SIG-M5 treated with dmso at 0.1 percent for 504 hours (cell line): ENCODE measurements around the gene RNF145.
"Not testable (repeated sequence)": the region's sequence is repeated elsewhere in the genome, so short reads cannot be mapped to it uniquely, and the experiment has no call there.

ENCODE experiments used
- DNase-seq: peaks from one replicate; lab custom pipeline; 2025; ENCODE audit not compliant: unreplicated experiment; lab: John Stamatoyannopoulos, UW

RNF145 gene

DNA sequence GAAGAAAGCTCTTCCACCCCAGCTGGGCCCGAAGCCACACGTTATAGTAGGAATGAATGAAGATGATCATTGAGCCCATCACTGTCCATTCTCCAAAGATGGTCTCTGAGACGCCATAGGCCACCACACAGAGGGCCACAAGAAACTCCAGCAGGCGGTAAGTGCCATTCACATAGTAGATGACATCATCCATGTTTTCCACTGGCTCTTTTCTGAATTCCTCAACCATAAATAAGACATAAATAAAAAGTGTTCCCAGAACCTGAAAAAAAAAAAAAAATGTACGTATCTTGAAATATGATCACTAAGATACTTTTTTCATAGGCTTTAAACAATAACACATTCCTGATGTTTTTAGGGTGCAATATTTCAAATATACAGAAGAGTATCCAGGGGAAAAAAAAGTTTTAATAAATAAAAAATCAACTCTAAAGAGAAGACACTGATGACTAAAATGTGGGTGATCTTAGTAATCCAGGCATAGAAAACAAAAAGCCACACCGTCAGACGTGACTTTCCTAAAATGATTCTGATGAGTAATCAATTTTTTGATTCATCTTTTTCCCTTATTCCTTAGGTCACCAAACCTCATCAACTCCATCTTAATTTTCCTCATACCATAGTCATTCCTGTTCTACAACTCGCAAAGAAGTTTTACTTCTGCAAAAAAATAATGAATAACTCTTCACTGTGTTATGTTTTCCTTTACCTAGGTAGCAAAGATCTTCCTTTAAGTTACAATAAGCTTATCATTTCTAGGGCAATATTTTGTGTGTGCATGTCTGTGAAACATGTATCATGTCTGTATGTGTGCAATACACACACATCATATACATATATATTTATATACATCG is 47.8 kb downstream of the RNF145 start:
- DNase-seq, result no peak

DNA sequence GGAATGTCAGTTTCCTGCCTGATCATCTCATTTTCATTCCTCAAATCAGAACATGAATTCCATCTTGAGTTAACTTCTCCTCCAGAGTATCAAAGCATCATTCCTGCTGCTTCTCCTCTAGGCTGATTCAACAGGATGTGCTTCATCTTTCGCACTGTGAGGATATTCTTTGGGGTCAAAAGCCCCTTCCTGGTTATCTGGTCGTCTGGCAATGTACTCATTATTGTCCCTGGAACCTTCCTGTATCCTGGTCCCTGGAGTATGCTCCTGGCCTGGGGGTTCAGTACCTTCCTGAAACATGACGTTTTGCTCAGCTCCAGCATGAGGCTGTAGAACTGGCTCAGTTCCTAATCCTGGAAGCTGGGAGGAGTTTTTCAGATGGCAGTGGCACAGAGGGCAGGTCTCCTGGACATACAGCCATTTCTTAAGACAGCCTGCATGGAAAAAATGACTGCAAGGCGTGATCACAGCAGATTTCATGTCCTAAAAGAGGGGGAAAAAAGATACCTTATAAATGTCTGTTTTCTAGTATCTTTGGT is 50.7 kb downstream of the RNF145 start:
- not testable (repeated sequence) for DNase-seq

DNA sequence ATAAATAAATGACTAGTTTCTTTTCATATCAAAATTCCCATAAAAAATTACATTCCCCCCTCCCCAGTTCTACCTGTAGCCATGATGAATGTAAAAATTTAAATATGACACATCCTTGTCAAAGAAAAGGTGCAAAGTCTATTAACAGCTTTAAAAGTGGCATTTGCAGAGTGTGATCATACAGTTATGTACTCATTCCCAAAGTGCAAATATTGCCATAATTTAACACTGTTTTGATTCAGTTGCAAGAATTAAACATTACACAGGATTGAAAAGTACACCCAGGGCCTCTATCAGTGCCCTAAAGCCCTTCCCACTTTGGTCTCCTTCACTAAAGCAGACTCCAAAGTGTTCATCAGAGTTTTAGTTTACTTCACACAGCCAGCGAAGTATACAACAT is 51.8 kb downstream of the RNF145 start:
- no peak for DNase-seq

DNA sequence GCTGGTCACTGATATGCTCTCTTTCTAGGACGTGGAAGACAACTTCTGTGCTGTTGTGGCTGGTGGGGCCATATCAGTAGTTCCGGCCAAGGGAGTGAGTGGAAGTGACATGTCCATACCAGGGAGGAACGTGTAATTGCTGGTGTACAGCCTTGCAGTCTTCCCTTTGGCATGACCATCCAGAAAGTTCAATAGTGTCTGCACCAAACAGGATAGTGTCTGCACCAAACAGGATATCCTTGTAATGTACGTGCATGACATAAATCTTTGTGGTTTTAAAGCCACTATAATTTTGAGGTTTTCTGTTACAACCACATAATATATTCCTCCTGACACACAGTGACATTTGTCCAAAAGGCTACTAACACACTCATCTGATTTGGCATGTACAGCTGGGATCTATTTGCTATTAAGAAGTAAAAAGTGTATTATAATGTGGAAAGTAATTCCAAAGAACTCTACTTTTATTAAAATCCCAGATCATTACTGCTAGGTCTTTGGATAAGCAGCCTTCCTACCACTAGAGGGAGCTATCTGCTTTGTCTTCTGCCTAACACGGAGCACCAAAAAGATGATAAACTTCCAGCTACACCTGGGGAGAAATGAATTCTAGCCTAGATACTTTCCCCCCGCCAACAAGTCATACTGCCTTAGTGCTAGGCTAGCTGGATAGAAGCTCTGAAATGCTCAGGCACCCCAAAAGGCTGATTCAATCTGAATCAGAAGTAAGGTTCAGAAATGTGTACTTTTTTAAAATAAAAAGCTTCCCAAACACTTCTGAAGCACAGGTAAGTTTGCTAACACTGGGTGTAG is 52.7 kb downstream of the RNF145 start:
- peak; percentile 66 for DNase-seq

DNA sequence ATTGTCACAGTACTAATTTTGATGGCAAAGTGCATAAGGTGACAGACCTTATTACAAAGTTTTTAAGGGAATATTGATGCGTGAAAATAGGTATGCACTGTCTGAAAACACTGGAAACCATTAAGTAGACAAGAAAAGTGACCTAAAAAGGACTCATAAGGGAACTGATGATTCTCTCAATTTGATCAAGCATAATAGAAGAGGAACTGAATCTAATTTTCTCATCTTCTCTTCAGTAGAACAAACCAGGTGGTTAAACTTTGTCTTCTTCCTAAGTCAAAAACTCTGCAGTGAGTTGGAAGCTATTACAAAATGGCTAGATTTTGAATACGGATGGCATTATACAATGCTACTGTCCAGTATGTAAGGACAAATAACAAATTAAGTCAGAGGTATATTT is 53.4 kb downstream of the RNF145 start:
- DNase-seq, result no peak

DNA sequence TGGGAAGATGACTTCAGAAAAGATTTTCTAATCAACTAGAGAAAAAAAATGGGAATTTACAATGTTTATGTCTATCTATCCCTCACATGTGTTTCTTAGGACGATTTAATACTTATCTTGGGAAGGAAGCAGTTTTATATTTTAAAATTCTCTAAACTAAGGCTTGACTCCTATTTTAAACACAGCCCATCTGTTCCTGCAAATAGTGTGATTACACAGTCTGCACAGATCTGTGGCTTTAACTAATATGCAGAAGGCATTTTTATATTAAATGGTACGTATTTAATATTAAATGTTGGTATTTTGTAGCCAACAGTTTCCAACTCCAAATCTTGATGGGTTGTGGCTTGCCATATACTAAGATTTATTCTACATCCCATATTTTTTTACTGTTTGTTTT is 56.5 kb downstream of the RNF145 start:
- DNase-seq, result no peak

DNA sequence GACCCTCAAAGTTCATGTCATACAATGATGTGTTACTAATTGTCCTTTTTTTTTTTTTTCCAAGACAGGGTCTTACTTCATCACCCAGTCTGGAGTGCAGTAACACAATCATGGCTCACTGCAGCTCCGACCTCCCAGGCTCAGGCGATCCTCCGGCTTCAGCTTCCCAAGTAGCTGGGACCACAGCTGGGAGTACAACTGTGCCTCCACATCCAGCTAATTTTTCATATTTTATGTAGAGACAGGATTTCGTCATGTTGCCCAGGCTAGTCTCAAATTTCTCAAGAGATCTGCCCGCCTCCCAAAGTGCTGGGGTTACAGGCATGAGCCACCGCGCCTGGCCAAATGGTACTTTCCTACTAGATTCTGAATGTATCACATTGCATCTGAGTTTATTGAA is 60.3 kb downstream of the RNF145 start:
- no peak for DNase-seq

DNA sequence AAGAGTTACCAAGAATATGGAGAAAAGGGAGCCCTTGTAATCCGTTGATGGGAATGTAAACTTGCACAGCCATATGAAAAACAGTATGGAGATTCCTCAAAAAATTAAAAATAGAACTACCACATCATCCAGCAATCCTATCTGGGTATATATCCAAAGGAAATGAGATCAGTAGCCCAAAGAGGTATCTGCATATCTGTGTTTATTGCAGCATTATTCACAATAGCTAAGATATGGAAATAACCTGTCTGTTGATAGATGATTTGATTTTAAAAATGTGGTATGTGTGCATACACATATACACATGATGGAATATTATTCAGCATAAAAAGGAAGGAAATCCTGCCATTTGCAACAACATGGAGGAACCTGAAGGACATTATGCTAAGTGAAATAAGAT is 61.4 kb downstream of the RNF145 start:
- no peak for DNase-seq

DNA sequence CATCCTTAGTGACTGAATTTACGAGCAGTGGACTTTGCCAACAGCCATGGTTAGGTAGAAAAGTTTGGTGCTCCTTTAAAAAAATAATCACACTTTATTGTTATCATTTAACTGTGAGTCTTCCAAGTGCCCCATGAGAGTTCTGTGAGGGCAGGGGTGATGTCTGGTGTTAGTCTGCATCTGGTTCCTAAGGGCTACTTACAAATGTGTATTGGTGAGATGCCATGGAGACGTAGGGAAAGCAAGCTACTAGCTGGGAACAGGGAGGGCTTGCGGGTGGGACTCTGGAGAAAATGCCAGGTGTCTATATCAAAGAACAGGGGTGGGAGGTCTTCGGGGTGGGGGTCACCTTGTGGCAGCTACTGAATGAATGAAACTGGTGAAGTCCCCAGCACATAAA is 62.5 kb downstream of the RNF145 start:
- no peak for DNase-seq

DNA sequence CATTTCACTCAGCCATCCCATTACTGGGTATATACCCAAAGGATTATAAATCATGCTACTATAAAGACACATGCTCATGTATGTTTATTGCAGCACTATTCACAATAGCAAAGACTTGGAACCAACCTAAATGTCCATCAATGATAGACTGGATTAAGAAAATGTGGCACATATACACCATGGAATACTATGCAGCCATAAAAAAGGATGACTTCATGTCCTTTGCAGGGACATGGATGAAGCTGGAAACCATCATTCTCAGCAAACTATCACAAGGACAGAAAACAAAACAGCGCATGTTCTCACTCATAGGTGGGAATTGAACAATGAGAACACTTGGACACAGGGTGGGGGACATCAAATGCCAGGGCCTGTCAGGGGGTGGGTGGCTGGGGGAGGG is 64.2 kb downstream of the RNF145 start:
- DNase-seq, result not testable (repeated sequence)

DNA sequence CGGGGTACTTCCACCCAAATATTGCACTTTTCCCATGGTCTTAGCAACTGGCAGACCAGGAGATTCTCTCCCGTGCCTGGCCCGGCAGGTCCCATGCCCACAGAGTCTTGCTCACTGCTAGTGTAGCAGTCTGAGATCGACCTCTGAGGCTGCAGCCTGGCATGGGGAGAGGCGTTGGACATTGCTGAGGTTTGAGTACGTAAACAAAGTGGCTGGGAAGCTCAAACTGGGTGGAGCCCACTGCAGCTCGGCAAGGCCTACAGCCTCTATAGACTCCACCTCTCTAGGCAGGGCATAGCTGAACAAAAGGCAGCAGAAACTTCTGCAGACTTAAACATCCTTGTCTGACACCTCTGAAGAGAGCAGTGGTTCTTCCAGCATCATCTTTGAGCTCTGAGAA is 69.6 kb downstream of the RNF145 start:
- no peak for DNase-seq

DNA sequence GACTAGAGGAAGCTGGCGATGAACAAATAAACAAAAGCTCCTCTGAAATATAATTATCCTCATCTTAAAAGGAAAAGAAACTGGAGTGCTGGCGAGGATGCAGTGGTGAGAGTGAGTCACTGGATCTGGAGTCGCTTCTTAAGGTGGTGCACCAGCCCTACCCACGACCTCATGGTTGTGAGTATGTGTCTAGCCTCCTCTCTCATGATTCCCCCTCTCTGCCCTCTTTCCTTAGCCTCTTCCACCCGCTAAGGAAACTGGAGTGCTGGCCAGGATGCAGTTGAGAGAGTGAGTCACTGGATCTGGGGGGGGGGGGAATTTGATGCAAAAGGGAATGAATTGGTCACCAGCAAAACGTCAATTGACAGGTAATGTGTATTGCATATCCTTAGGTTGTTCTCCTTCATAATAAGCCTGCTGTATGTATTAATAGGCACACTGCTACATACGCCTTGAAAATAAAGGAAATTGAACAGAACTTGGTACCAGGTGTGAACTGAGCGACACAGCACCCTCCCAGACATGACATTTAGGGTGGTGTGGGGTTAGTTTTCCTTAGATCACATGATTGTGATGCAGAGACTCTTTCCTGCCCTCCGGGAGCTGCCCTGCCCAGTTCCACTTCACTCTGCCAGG is 73.3 kb downstream of the RNF145 start:
- no peak for DNase-seq

DNA sequence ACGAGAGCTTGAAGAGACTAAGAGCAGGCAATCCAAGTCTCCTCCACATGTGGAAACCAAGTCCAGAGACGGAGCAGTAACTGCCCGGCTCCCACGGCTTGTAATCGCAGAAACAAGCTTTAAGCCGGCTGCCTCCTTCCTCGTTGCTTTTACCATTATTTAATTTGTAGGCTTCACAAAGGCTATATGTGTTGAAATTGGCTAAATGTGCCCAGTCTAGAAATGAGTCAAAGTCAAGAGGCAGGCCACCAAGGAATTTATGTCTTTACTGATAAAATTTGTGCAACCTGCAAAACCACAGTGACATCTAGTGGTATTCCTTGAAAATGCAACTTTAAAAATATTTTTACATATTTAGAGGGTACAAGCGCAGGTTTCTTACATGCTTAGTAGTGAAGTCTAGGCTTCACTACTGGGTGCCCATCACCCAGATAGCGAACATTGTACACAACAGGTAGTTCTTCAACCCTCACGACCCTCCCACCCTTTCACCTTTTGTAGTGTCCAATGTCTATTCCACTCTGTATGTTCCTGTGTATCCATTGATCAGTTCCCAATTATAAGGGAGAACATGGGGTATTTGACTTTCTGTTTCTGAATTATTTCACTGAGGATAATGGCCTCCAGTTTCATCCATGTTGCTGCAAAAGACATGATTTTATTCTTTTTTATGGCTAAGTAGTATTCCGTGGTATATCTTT is 76.2 kb downstream of the RNF145 start:
- DNase-seq, result peak; percentile 55

DNA sequence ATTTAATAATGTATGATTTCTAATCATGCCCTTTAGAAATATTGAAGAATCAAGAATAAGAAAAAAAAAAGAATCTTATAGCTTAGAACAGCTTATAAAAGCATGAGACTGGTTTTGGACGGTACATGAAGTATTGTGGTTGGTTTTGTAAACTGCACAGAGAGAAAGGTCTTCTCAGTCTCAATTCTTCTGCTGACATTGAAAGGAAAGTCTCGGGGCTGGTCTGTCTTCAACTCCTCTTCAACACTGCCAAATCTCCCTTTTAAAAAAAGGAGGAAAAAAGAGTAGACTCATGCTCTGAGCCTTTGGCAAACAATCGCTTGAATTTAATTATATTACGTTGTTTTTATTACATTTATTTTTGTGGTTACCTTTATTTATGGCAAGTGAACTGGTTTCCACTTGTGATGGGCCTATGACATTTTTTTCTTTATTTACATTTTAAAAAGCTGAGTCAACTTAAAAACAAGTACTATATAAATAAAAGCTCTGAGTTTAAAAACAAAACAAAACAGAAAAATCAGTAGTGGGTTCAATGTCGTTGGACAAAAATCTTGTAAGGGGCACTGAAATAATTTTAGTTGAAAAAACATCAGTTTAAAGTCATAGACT is 76.8 kb downstream of the RNF145 start:
- no peak for DNase-seq

DNA sequence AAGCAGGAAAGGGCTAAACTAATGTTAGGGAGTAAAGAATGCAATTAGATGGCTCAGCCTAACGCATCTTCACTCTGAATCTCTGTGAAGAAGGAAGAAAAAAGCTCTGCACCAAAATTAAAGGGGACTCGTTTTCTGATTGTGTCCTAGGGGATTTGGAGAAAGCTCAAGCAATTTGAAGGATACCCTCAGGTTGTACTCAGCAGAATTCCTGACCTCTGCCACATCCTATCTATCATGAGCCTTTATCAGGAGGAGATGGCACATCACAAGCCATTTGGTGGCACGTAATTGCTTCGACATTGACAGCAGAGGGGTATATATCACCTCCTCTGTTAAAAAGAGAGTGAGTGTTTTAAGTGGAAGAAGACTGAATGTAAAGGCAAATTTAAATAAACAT is 77.4 kb downstream of the RNF145 start:
- no peak for DNase-seq

DNA sequence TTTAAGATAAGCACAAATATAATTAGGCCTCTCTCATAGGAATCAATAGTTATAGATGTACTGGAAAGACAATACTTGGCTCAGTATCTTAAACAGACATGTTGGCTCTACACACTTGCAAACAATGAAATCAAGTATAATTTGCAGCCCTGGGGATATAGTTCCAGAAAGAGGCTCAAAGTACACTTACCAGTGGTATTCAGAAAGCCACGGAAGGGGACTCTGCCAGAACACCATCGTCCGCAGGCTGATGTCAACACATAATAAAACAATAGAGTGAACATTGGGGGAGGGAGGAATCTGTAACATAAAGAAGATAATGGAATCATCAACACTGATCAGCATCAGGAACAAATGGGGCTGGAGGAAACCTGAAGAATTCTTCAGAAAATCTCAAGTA is 78.5 kb downstream of the RNF145 start:
- DNase-seq, result no peak

DNA sequence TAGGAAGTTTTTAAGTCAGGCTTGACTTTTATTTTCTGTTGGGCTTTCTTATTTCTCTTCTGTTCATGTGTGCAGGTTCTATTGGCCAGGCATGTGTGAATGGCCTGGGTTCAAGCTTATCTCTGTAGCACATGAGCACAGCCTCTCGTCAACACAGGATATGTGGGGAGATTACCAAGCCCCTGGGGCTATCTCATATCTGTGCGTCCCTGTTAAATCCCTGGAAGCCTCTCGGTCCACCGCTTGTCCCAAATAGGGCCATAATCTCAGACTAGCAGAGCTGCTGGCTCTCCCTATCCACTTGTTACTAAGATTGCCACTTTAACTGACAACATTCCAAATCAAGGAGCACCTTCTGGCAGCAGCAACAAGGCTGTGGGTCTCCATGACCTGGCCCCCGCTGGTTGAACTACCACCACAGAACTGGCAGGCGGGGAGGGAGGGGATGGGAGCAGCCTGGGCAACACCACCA is 81.2 kb downstream of the RNF145 start:
- no peak for DNase-seq

DNA sequence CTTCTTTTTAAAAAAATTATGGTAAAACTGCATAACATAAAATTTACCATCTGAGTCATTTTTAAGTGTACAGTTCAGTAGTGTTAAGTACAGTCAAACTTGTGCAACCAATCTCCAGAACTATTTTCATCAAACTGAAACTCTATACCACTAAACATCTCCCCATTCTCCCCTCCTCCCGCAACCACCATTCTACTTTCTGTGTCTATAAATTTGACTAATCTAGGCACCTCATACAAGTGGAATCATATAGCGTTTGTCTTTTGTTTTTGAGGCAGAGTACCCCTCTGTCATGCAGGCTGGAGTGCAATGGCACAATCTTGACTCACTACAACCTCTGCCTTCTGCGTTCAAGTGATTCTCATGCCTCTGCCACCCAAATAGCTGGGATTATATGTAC is 85.7 kb downstream of the RNF145 start:
- no peak for DNase-seq

DNA sequence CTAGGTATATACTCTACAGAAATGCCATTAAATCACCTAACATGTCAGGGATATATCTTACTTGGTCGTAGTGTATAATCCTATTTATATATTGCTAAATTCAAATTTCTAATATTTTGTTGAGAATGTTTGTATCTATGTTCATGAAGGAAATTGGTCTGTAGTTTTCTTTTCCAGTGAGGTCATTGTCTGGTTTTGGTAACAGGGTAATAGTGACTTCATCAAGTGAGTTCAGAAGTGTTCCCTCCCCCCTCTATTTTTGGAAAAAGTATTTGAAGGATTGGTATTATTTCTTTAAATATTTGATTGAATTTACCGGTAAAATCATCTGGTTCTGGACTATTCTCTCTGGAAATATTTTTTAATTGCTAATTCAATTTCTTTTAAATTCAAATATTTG is 86.2 kb downstream of the RNF145 start:
- no peak for DNase-seq

DNA sequence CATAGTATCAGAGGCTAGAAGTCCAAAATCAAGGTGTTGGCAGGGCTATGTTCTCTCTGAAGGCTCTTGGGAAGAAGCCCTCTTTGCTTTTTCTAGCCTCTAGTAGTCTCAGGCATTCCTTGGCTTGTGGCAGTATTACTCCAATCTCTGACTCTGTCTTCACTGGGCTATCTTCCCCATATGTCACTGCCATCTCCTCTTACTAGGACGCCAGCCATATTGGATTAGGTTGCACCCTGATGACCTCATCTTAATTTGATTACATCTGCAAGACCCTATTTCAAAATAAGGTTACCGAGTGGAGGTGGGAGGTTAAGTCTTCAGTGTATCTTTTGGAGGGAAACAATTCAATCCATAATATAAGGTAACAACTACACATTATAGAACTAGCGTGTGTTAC is 88.3 kb downstream of the RNF145 start:
- DNase-seq, result no peak
